Keratinocyte (primary cell): ENCODE measurements around the gene GFRA3. TPM values are rescaled to one million over a fixed set of nuclear protein-coding genes. Genes with fewer than 3 reads are reported as not detected.

ENCODE experiments used
- DNase-seq: peaks from one replicate; pipeline ENCODE4 v3.0.0-alpha.2; 2011; ENCODE audit warnings: low read depth, missing footprints, low spot score
- FAIRE-seq: peaks from 2 replicates; lab custom pipeline; 2011; peaks lifted over from hg19 to GRCh38; lab: Jason Lieb, UNC
- H2AFZ ChIP-seq: 2 replicates; pipeline ENCODE4 v1.6.0; 2012; ENCODE audit warnings: low read length, control low read depth, inconsistent platforms; ENCODE audit not compliant: control insufficient read depth
- H3K27ac ChIP-seq: 2 replicates; pipeline ENCODE4 v1.5.1; 2011; ENCODE audit warnings: low read length; ENCODE audit not compliant: control insufficient read depth, insufficient read depth
- H3K27me3 ChIP-seq: 3 replicates; pipeline ENCODE4 v1.6.0; 2011; ENCODE audit warnings: low read length; ENCODE audit not compliant: control insufficient read depth, insufficient read depth; ENCODE audit errors: extremely low read depth
- H3K36me3 ChIP-seq, 2 experiments: 2 replicates in 1 of 2; 3 replicates in 1 of 2; pipeline ENCODE4 v1.5.1; 2011; ENCODE audit warnings: low read length in 2 of 2, mild to moderate bottlenecking in 1 of 2; ENCODE audit not compliant: control insufficient read depth in 2 of 2, insufficient read depth in 2 of 2; ENCODE audit errors: extremely low read depth in 1 of 2
- H3K4me1 ChIP-seq: 3 replicates; pipeline ENCODE4 v1.5.1; 2011; ENCODE audit warnings: low read length; ENCODE audit not compliant: control insufficient read depth, insufficient read depth; ENCODE audit errors: extremely low read depth
- H3K4me2 ChIP-seq: 3 replicates; pipeline ENCODE4 v1.6.0; 2011; ENCODE audit warnings: low read depth, low read length; ENCODE audit not compliant: control insufficient read depth, insufficient read depth; ENCODE audit errors: extremely low read depth
- H3K4me3 ChIP-seq, 3 experiments: fragments of 200-600 bp in 1 of 3; sonication (generic) in 1 of 3; 2 replicates in 2 of 3; 3 replicates in 1 of 3; pipeline ENCODE4 v1.5.1; 2011 to 2016; ENCODE audit warnings: low read length in 3 of 3, mild to moderate bottlenecking in 3 of 3, control low read depth in 2 of 3, inconsistent platforms in 1 of 3, low read depth in 1 of 3, mixed read lengths in 1 of 3, mixed run types in 1 of 3, moderate library complexity in 1 of 3; ENCODE audit not compliant: control insufficient read depth in 2 of 3, insufficient read depth in 2 of 3; ENCODE audit errors: extremely low read depth in 1 of 3
- H3K79me2 ChIP-seq: 2 replicates; pipeline ENCODE4 v1.6.0; 2012; ENCODE audit warnings: low read length; ENCODE audit not compliant: control insufficient read depth, insufficient read depth
- H3K9ac ChIP-seq: 3 replicates; pipeline ENCODE4 v1.6.0; 2011; ENCODE audit warnings: low read length; ENCODE audit not compliant: control insufficient read depth, insufficient read depth; ENCODE audit errors: extremely low read depth
- H3K9me1 ChIP-seq: 3 replicates; pipeline ENCODE4 v1.6.0; 2011; ENCODE audit warnings: low read length; ENCODE audit not compliant: control insufficient read depth, insufficient read depth; ENCODE audit errors: extremely low read depth
- H3K9me3 ChIP-seq: 2 replicates; pipeline ENCODE4 v1.5.1; 2012; ENCODE audit warnings: low read depth, low read length; ENCODE audit not compliant: control insufficient read depth
- H4K20me1 ChIP-seq: 3 replicates; pipeline ENCODE4 v1.6.0; 2011; ENCODE audit warnings: low read length; ENCODE audit not compliant: control insufficient read depth, insufficient read depth; ENCODE audit errors: extremely low read depth
- EZH2 ChIP-seq: IDR thresholded peaks from one replicate; pipeline ENCODE4 v1.6.1; 2012; ENCODE audit warnings: inconsistent platforms, mild to moderate bottlenecking, low read length, moderate library complexity
- dilution Hi-C: fragments of 300-500 bp; cut with MboI; formaldehyde crosslinking; loops from one replicate; pipeline ENCODE4 v1.7.0; 2020; ENCODE audit warnings: low sequenced_read_pairs; ENCODE audit not compliant: extremely low pct_ligation_motif_present
- polyA plus RNA-seq, 5 experiments: library from polyadenylated mRNA; depleted of rRNA in 3 of 5; stranded (reverse) in 3 of 5; stranded (forward) in 1 of 5; unstranded in 1 of 5; fragments of >200 nt; gene quantifications; 1 replicate in 1 of 5; 2 replicates in 3 of 5; 3 replicates in 1 of 5; pipeline versions ENCODE4 v1.2.1 to v1.2.3, GENCODE V29; 2011 to 2012; ENCODE audit warnings: missing spikeins in 2 of 5, low read depth in 1 of 5, low replicate concordance in 1 of 5
- TF ChIP-seq, protein P1 (sequence below), 3 experiments: IDR thresholded peaks in 1 of 3; conservative IDR thresholded peaks in 1 of 3; optimal IDR thresholded peaks in 1 of 3; 2 replicates in 2 of 3; 3 replicates in 1 of 3; pipeline versions ENCODE3 to v1.5.1; 2011; ENCODE audit warnings: low read length in 3 of 3, mild to moderate bottlenecking in 3 of 3, moderate library complexity in 2 of 3, control low read depth in 1 of 3, inconsistent platforms in 1 of 3; ENCODE audit not compliant: insufficient read depth in 2 of 3; ENCODE audit errors: extremely low read depth in 1 of 3

Gene GFRA3
- polyA plus RNA-seq, 1 donor (not counting 4 experiments of a cell fraction or from before 2014, with no cell fraction given), result not detected

DNA sequence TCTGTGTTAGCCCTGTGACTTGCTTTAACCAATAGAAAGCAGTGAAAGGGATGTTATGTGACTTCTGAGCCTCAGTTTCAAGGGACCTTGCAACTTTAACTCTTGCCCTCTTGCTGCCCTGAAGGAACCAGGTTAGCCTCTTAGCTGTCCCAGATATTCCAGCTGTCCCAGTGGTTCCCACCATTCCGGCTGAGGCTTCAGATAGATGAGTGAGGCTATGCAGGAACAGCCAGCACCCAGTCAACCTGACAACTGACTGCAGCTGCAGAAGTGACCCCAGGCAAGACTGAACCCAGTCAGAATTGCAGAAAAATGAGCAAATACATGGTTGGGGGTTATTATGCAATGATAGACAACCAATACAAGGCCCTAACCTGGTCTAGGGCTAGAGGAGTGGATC lies 50.9 kb downstream of the GFRA3 start:
- Histone ChIP-seq H3K9me3 (no peaks in the 10 kb centered on the region), H3K79me2 (no peaks in the 10 kb centered on the region), H3K4me2 (no peak overlapping the region), H3K36me3 (no peaks in the 10 kb centered on the region), H3K4me1 (no peaks in the 10 kb centered on the region), H3K9ac (no peak overlapping the region), H3K4me3 (no peak overlapping the region), H3K9me1 (no peaks in the 10 kb centered on the region), H4K20me1 (no peaks in the 10 kb centered on the region), H2AFZ (no peak overlapping the region), H3K27me3 (no peaks in the 10 kb centered on the region), H3K27ac (no peak overlapping the region)
- no peak for FAIRE-seq
- no peak for DNase-seq
- dilution Hi-C loops, result no loop called here
- TF ChIP-seq, protein P1, sequence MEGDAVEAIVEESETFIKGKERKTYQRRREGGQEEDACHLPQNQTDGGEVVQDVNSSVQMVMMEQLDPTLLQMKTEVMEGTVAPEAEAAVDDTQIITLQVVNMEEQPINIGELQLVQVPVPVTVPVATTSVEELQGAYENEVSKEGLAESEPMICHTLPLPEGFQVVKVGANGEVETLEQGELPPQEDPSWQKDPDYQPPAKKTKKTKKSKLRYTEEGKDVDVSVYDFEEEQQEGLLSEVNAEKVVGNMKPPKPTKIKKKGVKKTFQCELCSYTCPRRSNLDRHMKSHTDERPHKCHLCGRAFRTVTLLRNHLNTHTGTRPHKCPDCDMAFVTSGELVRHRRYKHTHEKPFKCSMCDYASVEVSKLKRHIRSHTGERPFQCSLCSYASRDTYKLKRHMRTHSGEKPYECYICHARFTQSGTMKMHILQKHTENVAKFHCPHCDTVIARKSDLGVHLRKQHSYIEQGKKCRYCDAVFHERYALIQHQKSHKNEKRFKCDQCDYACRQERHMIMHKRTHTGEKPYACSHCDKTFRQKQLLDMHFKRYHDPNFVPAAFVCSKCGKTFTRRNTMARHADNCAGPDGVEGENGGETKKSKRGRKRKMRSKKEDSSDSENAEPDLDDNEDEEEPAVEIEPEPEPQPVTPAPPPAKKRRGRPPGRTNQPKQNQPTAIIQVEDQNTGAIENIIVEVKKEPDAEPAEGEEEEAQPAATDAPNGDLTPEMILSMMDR (optimal IDR thresholded peaks at IDR 0.05 in 1 of 3, IDR thresholded peaks at IDR 0.05 in 1 of 3, conservative IDR thresholded peaks at IDR 0.05 in 1 of 3; ENCODE audit: extremely low read depth in 1 of 3, insufficient read depth in 2 of 3, low read length in 3 of 3), result no peak
- TF ChIP-seq EZH2, result no peak

GRCh38 chr5:138216799-138217198 lies 57.6 kb downstream of the GFRA3 start:
- no peak overlapping the region for H3K9ac ChIP-seq

More at GRCh38 chr5:138216799-138217198, 57.6 kb downstream of the GFRA3 start:
- FAIRE-seq (no peak), DNase-seq (no peak)
- H3K79me2 ChIP-seq, result peaks cover 13% of the 10 kb centered on the region
- no peaks in the 10 kb centered on the region for H3K9me1 ChIP-seq
- no peak overlapping the region for H2AFZ ChIP-seq
- H3K4me3 ChIP-seq, result no peak overlapping the region
- no peaks in the 10 kb centered on the region for H3K9me3 ChIP-seq
- dilution Hi-C loops, result no loop called here
- no peak overlapping the region for H3K27ac ChIP-seq
- TF ChIP-seq EZH2, result no peak
- TF ChIP-seq, protein P1 (optimal IDR thresholded peaks at IDR 0.05 in 1 of 3, IDR thresholded peaks at IDR 0.05 in 1 of 3, conservative IDR thresholded peaks at IDR 0.05 in 1 of 3; ENCODE audit: extremely low read depth in 1 of 3, insufficient read depth in 2 of 3, low read length in 3 of 3), result no peak
- H3K36me3 ChIP-seq, result no peaks in the 10 kb centered on the region
- peaks cover 5% of the 10 kb centered on the region for H3K4me1 ChIP-seq
- no peak overlapping the region for H3K4me2 ChIP-seq
- H3K27me3 ChIP-seq, result no peaks in the 10 kb centered on the region
- no peaks in the 10 kb centered on the region for H4K20me1 ChIP-seq
